HG03025 (cell line): ENCODE data around the gene INAFM1.

Source experiments
- ATAC-seq: cut with Tn5 transposase; IDR thresholded peaks from one replicate; pipeline ENCODE4 v1.9.1; 2021; ENCODE audit warnings: mild to moderate bottlenecking, moderate library complexity; ENCODE audit not compliant: unreplicated experiment, low FRiP score

INAFM1 gene

DNA sequence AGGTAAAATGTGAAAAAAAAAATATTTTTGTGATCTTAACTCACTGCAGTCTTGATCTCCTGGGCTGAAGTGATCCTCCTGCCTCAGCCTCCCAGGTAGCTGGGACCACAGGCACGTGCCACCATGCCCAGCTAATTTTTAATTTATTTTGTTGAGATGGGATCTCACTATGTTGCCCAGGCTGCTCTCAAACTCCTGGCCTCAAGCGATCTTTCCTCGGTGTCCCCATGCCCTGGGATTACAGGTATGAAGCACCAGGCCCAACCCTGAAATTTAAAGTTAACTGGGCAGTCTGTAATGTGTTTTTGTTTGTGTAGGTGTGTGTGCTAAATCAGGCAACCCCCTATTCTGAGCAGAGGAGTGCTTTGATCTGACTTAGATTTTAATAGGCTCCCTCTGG, 31.6 kb downstream of the INAFM1 start:
- no peak for ATAC-seq

DNA sequence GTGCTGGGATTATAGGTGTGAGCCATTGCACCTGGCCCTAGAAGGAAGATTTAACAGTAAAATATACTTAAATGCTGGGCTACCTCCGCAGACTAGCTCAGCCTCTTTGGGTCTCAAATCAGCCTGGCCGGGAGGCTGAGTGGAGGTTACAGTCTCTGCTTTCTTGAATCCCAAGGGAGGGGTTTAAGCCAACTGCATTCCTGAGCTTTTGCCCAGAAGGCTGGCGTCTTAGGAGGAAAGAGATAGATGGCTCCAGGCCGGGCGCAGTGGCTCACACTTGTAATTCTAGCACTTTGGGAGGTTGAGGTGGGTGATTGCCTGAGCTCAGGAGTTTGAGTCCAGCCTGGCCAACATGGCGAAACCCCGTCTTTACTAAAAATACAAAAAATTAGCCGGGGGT, 34.4 kb downstream of the INAFM1 start:
- ATAC-seq = no peak

DNA sequence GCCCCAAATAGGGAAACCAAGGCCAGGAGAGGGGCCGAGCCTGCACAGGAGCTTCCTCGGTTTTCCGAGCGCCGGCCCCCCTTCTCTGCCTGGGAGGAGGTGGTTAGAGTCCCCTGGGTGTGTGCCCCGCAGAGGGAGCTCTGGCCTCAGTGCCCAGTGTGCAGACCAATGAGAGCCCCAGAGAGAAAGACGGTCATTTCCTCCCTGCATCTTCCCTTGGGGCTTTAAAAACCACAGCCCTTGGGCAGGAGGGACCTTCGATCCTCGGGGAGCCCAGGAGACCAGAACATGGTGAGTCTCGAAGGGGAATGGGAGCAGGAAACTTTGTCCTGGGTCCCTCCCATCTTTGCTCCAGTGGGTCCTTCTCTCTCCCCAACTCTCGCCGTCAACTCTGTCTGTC, 34.9 kb downstream of the INAFM1 start, which contains the start of gene C5AR1:
C5AR1 (plus strand) TSS at position 254 of the 400 bp plus-strand sequence; CDS start at position 289, 35 bp downstream.
- no peak for ATAC-seq

DNA sequence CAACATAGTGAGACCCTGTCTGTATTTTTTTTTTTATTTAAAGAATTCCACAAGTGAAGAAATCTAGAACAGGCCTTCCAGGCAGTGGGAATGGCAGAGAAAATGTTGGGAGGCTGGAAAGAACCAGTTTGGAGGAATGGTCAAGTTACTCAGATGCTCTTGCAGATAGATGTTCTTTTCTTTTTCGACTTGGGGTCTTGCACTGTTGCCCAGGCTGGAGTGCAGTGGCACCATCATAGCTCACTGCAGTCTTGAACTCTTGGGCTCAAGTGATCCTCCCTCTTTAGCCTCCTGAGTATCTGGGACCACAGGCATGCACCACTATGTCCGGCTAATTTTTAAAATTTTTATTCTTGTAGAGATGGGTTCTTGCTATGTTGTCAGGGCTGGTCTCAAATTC, 35.6 kb downstream of the INAFM1 start:
- no peak for ATAC-seq

DNA sequence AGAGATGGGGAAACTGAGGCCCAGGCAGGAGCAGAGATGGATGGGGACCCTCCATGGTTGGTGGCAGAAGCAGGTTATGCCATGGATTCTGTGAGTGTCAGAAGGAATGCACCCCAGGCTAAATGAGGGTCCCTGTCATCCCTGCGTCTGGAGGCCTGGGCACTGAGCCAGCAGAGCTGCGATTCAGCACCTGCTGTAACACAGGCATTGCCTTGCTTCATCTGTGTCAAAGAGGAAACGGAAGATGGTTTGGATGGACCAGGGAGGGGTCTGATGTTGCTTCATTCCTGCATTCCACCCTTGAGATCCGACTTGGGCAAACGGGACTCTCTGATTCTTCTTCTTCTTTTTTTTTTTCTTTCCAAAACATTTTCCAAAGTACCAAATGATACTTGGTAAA, 36.1 kb downstream of the INAFM1 start:
- ATAC-seq = no peak

DNA sequence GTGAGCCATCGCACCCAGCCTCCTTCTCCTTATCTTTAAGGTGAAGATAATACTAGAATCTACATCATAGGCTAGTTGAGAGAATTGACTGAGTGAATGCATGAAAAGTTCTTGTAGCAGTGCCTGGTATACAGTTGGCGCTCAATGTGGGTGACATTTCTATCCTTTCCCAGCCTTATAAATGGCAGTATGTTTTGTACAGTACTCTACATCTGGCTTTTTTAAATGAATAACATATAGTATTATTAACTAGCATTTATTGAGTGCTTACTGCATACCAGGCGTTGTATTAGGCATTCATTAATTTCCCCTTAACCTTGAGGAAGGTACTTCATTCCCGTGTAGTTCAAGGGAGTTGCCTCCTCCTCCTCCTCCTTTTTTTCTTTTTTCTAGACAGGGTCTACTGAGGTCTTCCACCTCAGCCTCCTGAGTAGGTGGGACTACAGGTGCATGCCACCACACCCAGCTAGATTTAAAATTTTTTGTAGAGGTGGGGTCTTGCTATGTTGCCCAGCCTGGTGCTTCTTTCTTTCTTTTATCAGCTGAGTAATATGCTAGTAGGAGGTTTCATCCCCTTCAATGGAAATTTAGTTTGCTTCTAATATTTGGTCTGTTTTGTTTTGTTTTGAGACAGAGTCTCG, 37.8 kb downstream of the INAFM1 start:
- ATAC-seq = no peak

DNA sequence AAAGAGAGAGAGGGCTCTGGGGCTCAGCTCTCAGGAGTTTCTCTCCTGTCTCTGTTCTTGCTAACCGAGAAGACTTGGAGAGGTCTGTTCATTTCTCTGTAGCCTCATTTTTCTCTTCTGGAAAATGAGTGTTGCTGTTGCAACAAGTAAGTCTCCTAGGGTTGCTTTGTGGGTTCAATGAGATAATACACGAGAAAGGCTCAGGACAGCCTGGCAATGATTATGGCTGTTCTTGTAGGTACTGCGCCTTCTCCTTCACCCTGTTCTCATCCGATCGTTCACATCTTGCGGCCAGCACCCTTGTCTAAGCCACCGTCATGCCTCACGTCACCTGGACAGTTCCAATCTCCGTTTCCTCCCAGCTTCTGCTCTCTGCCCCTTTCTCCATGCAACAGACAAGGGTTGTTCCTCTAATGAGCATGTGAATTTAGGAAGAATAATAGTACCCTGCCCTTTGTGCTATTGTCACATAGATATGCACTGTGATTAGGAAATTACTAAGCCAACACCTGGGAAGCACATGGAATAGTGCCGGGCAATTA, 39.1 kb downstream of the INAFM1 start:
- ATAC-seq = no peak

DNA sequence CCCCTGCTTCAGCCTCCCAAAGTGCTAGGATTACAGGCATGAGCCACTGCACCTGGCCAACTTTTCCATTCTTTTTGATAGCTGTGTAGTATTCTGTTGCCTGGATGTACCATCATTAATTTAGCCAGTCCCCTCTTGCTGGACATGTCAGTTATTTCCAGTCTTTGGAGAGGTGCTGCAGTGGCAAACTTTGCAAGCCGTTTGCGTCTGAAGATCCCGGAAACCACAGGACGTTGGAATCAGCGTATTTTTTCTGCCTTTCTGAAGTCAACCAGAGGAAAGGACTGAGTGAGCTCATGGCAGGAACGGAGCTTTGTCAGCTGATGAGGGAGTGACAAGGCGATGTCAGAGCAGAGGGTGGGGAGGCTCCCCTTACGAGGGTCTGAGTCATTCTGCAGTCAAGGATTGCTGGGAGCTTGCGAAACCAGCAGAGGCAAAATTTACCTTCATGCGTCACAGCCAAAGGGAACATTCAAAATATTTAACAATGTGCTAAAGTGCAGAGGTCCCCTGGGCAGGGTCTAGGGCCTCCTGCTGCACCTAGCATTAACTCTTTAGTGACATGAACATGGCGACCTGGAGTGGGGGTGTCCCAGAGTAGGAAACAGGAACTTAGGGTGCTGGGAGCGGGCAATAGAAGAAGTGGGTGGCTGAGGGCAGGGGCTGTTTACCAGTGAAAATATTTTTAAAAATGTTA, 40.6 kb downstream of the INAFM1 start:
- no peak for ATAC-seq

DNA sequence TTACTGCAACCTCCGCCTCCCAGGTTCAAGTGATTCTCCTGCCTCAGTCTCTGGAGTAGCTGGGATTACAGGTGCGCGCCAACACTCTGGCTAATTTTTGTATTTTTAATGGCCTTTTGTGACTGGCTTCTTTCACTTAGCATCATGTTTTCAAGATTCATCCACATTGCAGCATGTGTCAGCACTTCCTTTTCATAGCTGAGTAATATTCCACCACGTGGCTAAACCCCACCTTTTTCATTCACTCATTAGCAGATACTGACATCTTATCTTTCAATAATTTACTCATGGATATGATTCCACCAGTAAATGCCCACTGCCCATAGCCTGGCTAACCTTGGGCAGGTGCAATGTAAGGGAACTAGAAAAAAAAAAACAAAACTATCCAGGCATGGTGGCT, 41.8 kb downstream of the INAFM1 start:
- no peak for ATAC-seq

DNA sequence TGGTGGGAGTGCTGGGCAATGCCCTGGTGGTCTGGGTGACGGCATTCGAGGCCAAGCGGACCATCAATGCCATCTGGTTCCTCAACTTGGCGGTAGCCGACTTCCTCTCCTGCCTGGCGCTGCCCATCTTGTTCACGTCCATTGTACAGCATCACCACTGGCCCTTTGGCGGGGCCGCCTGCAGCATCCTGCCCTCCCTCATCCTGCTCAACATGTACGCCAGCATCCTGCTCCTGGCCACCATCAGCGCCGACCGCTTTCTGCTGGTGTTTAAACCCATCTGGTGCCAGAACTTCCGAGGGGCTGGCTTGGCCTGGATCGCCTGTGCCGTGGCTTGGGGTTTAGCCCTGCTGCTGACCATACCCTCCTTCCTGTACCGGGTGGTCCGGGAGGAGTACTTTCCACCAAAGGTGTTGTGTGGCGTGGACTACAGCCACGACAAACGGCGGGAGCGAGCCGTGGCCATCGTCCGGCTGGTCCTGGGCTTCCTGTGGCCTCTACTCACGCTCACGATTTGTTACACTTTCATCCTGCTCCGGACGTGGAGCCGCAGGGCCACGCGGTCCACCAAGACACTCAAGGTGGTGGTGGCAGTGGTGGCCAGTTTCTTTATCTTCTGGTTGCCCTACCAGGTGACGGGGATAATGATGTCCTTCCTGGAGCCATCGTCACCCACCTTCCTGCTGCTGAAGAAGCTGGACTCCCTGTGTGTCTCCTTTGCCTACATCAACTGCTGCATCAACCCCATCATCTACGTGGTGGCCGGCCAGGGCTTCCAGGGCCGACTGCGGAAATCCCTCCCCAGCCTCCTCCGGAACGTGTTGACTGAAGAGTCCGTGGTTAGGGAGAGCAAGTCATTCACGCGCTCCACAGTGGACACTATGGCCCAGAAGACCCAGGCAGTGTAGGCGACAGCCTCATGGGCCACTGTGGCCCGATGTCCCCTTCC, 45.5 kb downstream of the INAFM1 start:
- ATAC-seq = no peak

DNA sequence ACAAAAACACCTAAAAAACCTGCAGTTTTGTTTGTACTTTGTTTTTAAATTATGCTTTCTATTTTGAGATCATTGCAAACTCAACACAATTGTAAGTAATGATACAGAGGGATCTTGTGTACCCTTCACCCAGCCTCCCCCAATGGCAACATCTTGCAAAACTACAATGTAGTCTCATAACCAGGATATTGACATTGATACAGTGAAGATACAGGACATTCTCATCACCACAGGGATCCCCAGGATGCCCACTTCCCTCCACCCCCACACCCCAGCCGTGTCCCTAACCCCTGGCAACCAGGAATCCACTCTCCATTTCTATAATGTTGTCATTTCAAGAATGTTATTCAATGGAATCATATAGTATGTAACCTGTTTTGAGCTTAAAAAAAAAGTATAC, 46.9 kb downstream of the INAFM1 start:
- no peak for ATAC-seq

DNA sequence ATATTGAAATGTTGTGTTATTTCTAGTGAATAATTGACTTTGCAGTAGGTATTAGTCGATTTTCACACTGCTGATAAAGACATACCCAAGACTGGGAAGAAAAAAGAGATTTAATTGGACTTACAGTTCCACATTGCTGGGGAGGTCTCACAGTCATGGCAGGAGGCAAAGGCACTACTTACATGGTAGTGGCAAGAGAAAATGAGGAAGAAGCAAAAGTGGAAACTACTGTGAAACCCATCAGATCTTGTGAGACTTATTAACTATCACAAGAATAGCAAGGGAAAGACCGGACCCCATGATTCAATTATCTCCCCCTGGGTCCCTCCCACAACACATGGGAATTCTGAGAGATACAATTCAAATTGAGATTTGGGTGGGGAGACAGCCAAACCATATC, 47.4 kb downstream of the INAFM1 start:
- ATAC-seq = no peak

DNA sequence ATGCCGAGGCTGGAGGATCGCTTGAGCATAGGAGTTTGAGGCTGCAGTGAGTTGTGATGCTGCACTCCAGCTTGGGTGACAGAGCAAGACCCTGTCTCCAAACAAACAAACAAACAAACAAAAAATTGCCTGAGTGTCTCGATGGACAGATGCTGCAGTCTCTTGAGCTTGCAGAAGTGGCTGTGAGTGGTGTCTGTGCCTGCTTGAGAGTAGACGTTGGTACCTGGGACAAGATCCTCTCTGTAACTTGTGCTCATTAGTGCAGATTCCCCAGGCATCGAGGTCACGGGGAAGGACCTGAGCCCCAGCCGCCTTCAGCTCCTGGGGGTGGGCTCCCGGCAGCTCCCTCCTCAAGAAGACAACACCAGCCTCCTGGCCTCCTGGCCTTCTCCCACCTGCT, 48.7 kb downstream of the INAFM1 start:
- no peak for ATAC-seq

DNA sequence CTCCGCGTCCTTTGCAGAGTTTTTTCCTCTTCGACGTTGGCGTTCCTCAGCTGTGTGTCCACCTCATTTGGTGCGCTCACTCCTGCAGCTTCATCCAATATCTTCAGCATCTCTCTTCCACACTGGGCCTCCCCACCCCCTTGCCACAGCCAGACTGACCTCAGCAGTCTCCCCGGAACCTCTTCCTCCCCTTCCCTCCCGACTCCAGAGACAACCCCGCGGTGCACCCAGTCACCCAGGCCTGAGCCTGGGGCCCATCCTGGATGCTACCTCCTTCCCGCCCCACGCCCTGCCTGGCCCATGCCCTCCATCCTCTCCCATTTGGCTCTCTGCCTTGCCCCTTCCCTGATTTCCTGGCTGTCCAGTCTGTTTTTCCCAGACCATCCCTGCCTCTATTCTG, 49.2 kb downstream of the INAFM1 start:
- no peak for ATAC-seq

DNA sequence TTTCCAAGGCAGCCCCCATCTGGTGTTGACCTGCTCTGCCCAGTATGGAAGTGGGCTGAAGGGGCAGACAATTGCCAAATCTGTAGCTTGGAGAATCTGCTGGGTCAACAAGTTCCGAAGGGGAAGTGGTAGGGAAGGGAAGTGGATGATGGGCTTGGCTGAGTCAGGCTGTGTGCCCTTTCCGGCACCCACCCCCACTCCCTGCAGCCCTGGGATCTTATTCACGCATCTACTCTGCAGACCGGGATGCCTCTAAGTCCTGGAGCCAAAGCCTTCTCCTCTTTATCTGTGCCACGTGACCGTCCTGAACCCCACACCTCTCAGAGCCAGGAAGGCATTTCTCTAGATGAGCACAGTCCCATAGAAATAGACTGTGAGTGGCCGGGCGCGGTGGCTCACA, 49.8 kb downstream of the INAFM1 start:
- no peak for ATAC-seq
